Upper lobe of left lung (tissue), 6 donors: ENCODE results near the gene SNAP23. TPM values are rescaled to one million over a fixed set of nuclear protein-coding genes. Genes with fewer than 3 reads are reported as not detected.

ENCODE experiments used
- ATAC-seq, 2 donors: fragments of 200-7000 bp; cut with Tn5 transposase; one replicate each; pipeline ENCODE4 v1.9.1; 2022; ENCODE audit warnings: mild to moderate bottlenecking in 2 of 2, moderate library complexity in 2 of 2; ENCODE audit not compliant: low FRiP score in 2 of 2
- DNase-seq, 2 donors: peaks; one replicate each; pipeline ENCODE4 v3.0.0-alpha.2; 2019 to 2020
- H3K27ac ChIP-seq, 4 donors: fragments of 200-600 bp; sonication (generic); one replicate each; pipeline ENCODE4 v1.5.1; 2016 to 2019
- H3K27me3 ChIP-seq, 4 donors: fragments of 200-600 bp; sonication (generic); one replicate each; pipeline ENCODE4 v1.5.1; 2017 to 2019
- H3K36me3 ChIP-seq, 4 donors: fragments of 200-600 bp; sonication (generic); one replicate each; pipeline ENCODE4 v1.5.1; 2016 to 2019
- H3K4me1 ChIP-seq, 4 donors: fragments of 200-600 bp; sonication (generic); one replicate each; pipeline ENCODE4 v1.5.1; 2018 to 2019
- H3K4me3 ChIP-seq, 4 donors: fragments of 200-600 bp; sonication (generic); one replicate each; pipeline ENCODE4 v1.5.1; 2017 to 2019; ENCODE audit warnings: mild to moderate bottlenecking in 2 of 4, moderate library complexity in 1 of 4
- H3K9me3 ChIP-seq, 4 donors: fragments of 200-600 bp; sonication (generic); one replicate each; pipeline ENCODE4 v1.5.1; 2018 to 2019
- CTCF ChIP-seq, 6 experiments: fragments of 450-650 bp in 4 of 6; fragments of 200-600 bp in 2 of 6; sonication (generic) in 2 of 6; IDR thresholded peaks; one replicate each; pipeline ENCODE4 v1.5.1; 2016 to 2019; ENCODE audit warnings: antibody characterized with exemption in 6 of 6
- EP300 ChIP-seq, 4 donors: sonication (generic); formaldehyde crosslinking; IDR thresholded peaks; one replicate each; pipeline ENCODE4 v1.5.1; 2017; ENCODE audit warnings: antibody characterized with exemption in 4 of 4, control low read depth in 2 of 4
- POLR2A ChIP-seq, 4 donors: fragments of 450-650 bp; IDR thresholded peaks; one replicate each; pipeline ENCODE4 v1.5.1; 2016 to 2017; ENCODE audit warnings: antibody characterized with exemption in 4 of 4, mild to moderate bottlenecking in 2 of 4
- POLR2AphosphoS5 ChIP-seq, 2 donors: sonication (generic); formaldehyde crosslinking; IDR thresholded peaks; one replicate each; pipeline ENCODE4 v1.5.1; 2017; ENCODE audit warnings: antibody characterized with exemption in 2 of 2
- WGBS, 2 donors: methylation state at CpG; one replicate each; pipeline ENCODE4 v1.1.5; 2017 to 2018; 5-methylcytosine and 5-hydroxymethylcytosine counted together
- total RNA-seq, 6 donors: library from RNA; depleted of rRNA in 4 of 6; stranded (reverse); fragments of >200 nt in 4 of 6; gene quantifications; one replicate each; pipeline versions ENCODE4 v1.1.0 to v1.2.1, GENCODE V29; 2016 to 2021
- donor health status: DM: no; HTN: no; CAD: no; lungs with moderate emphysema.
- donor health status: DM: no; HTN: yes; CAD: no; lungs with severe emphysema.

SNAP23 gene
- total RNA-seq, 6 donors from 2014 or later: 47.3 to 108 (median 63.7) TPM

- no peaks in the 10 kb centered on the region for H3K27me3 ChIP-seq
Observed at GRCh38 chr15:42510258-42511006, 15.0 kb downstream of the SNAP23 start.

DNA sequence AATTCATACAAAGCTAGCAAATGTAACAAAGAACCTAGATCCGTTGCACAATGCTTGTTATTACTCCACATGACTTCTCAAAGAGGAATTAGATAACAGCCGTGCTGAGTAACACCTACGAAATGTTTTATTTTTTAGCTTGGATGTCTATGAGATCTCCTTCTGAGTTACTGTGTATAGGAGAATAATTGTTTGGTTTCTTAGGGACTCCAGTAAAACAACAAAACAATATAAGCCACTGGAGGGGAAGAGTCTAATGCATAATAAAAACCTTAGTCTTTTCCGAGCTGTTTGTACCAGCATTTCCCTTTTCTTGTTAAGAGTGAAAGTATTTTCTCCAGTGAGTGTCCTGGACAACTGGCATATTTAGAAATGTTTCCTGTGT lies 15.6 kb downstream of the SNAP23 start:
- peak; percentile 70 to 82 for ATAC-seq
- WGBS, 2 donors: 9 to 35% methylated on average over 4 of the region's 4 CpGs
- H3K36me3 ChIP-seq: peaks cover 0 to 29% (median 23%) of the 10 kb centered on the region in 4 donors
- H3K27ac ChIP-seq: peak overlapping the region; percentile 59 to 84 (median 72)
- peaks cover 22 to 38% (median 29%) of the 10 kb centered on the region in 4 donors for H3K4me1 ChIP-seq
- TF ChIP-seq POLR2AphosphoS5 (IDR thresholded peaks at IDR 0.05): no peak
- TF ChIP-seq CTCF (IDR thresholded peaks at IDR 0.05): no peak
- TF ChIP-seq POLR2A (IDR thresholded peaks at IDR 0.05): no peak
- TF ChIP-seq EP300 (IDR thresholded peaks at IDR 0.05): no peak
- no peaks in the 10 kb centered on the region for H3K9me3 ChIP-seq
- H3K27me3 ChIP-seq: no peaks in the 10 kb centered on the region
- peak overlapping the region in 3 of 4 donors; percentile 13 to 22 (median 18) for H3K4me3 ChIP-seq
- no peak for DNase-seq

More at GRCh38 chr15:42510258-42511006, 15.0 kb downstream of the SNAP23 start:
- Histone ChIP-seq H3K4me1 (peaks cover 22 to 39% (median 29%) of the 10 kb centered on the region in 4 donors), H3K4me3 (peak overlapping the region in 1 of 4 donors; percentile 22), H3K27ac (peak overlapping the region; percentile 59 to 84 (median 72)), H3K9me3 (no peaks in the 10 kb centered on the region), H3K36me3 (peaks cover 0 to 23% (median 19%) of the 10 kb centered on the region in 4 donors)
- no peak for TF ChIP-seq CTCF (IDR thresholded peaks at IDR 0.05)
- TF ChIP-seq POLR2A (IDR thresholded peaks at IDR 0.05): no peak
- no peak for TF ChIP-seq EP300 (IDR thresholded peaks at IDR 0.05)
- no peak for TF ChIP-seq POLR2AphosphoS5 (IDR thresholded peaks at IDR 0.05)
- DNase-seq: no peak
- WGBS, 2 donors: 78 to 79% methylated on average over 4 of the region's 4 CpGs
- ATAC-seq: peak in 1 of 2 donors; percentile 15

DNA sequence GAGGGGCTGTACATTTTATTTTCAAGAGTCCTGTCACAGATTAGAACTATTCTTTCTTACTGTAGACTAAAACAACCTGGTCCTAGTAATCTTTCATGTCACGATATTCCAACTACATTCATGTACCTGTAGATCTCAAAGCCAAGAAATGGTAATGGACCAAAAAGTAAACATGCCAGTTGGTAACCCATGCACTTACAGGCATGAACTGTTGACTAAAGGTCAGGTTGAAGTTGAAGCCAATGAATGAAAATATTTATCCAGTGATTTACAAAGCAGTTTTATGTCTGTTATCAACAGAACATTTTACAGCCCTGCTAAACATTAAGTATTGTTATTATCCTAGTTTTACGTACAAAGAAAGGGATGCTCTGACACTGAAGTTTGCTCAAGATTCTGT lies 27.9 kb downstream of the SNAP23 start:
- Histone ChIP-seq H3K9me3 (no peaks in the 10 kb centered on the region), H3K27ac (no peak overlapping the region), H3K4me1 (no peaks in the 10 kb centered on the region), H3K36me3 (peaks cover 8 to 73% (median 23%) of the 10 kb centered on the region in 4 donors), H3K27me3 (no peaks in the 10 kb centered on the region), H3K4me3 (no peak overlapping the region)
- ATAC-seq (no peak), DNase-seq (no peak)
- 86 to 89% methylated on average over 2 of the region's 2 CpGs for WGBS, 2 donors
- TF ChIP-seq POLR2A (IDR thresholded peaks at IDR 0.05) (no peak), EP300 (IDR thresholded peaks at IDR 0.05) (no peak), CTCF (IDR thresholded peaks at IDR 0.05) (no peak), POLR2AphosphoS5 (IDR thresholded peaks at IDR 0.05) (no peak)

DNA sequence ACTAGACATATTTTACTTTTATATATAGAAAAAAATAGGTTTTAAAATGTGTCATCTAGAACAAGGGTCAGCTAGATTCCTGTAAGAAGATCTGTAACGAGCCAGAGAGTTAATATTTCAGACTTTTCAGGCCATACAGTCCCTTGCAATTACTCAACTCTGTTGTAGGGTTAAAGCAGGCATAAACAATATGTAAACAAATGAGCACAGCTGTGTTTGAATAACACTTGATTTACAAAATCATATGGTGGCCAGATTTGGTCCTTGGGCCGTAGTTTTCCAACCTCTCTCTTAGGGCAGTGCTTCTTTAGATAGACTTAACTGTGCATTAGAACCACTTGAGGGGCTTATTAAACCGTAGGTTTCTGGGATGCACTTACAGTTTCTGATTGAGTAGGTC lies 33.5 kb downstream of the SNAP23 start:
- no peak overlapping the region for H3K4me3 ChIP-seq
- peaks cover 1 to 78% (median 42%) of the 10 kb centered on the region in 4 donors for H3K36me3 ChIP-seq
- H3K27me3 ChIP-seq: no peaks in the 10 kb centered on the region
- DNase-seq: no peak
- H3K9me3 ChIP-seq: no peaks in the 10 kb centered on the region
- no peak overlapping the region for H3K27ac ChIP-seq
- 84 to 92% methylated on average over 3 of the region's 3 CpGs for WGBS, 2 donors
- TF ChIP-seq CTCF (IDR thresholded peaks at IDR 0.05) (no peak), POLR2AphosphoS5 (IDR thresholded peaks at IDR 0.05) (no peak), POLR2A (IDR thresholded peaks at IDR 0.05) (no peak), EP300 (IDR thresholded peaks at IDR 0.05) (no peak)
- no peaks in the 10 kb centered on the region for H3K4me1 ChIP-seq
- no peak for ATAC-seq
